Measurements from ENCODE around the gene TK2.
"Not testable (repeated sequence)": the region's sequence is repeated elsewhere in the genome, so short reads cannot be mapped to it uniquely, and the experiment has no call there.

TK2 gene

DNA sequence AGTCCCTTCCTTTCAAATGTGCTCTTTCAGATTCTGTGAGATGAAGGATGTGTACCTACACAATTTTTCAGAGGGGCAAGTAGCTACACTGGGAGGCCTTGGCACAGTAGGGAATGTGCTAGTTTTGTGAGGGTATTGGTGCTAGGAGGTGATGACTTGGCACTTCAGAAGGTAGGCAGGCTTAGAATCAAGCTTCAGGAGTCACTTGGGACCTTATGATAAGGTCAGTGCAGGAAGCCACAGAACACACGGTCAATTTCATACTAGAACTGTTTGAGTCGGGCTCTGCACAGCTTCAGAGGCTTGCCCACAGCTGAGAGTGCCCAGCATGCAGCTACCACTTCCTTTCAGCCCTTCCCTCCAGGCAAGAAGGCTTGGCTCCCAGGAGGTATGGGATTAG, 22.4 kb upstream of the TK2 start:
- no peak for DNase-seq (ENCODE audit: low read depth)
- H3K4me3 ChIP-seq (ENCODE audit: low read depth, low read length), result no peak overlapping the region
- TF ChIP-seq, protein P1, sequence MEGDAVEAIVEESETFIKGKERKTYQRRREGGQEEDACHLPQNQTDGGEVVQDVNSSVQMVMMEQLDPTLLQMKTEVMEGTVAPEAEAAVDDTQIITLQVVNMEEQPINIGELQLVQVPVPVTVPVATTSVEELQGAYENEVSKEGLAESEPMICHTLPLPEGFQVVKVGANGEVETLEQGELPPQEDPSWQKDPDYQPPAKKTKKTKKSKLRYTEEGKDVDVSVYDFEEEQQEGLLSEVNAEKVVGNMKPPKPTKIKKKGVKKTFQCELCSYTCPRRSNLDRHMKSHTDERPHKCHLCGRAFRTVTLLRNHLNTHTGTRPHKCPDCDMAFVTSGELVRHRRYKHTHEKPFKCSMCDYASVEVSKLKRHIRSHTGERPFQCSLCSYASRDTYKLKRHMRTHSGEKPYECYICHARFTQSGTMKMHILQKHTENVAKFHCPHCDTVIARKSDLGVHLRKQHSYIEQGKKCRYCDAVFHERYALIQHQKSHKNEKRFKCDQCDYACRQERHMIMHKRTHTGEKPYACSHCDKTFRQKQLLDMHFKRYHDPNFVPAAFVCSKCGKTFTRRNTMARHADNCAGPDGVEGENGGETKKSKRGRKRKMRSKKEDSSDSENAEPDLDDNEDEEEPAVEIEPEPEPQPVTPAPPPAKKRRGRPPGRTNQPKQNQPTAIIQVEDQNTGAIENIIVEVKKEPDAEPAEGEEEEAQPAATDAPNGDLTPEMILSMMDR (IDR thresholded peaks at IDR 0.05; ENCODE audit: insufficient read depth, low read depth, low read length, missing control alignments), result no peak

DNA sequence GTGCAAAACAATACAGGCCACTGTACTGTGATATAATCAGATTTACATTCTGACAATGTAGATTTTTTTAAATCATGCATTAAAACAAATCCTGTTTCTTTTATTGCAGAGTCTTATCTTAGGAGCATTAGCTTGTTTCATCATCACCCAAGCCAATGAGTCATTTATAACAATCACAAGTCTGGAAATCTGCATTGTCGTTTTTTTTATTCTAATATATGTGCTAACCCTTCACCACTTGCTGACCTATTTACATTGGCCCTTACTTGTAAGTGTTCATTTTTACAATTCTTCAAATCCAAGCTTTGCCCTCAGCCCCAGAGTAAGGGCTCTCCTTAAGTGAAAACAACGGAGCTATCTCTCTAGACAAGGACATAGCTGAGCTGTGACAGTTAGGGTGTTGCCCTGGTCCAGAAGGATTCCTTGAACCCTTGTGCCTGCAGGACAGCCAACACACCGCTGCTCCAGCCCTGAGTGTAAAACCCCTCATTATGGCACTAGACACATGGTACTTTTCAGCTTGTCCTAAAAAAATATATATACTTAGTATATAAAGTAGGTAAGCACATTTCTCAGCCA, 20.0 kb upstream of the TK2 start:
- DNase-seq (ENCODE audit: low read depth), result no peak

DNA sequence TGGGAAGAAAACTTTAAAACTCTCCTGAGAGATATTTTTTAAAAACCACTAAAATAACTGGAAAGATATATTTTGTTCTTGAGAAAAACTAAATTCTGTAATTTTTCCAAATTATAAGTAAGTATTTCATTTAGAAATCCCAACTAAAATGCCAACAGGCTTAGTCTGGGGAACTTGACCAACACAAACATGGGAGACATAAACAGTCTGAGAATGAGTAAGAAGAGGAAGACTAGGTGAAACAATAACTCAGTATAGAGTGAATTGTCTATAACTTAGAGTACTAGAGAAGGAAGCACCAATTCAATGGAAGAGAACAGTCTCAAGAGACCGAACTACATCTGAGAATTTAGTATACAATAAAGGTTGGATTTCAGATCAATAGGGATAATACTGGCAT, 19.2 kb upstream of the TK2 start:
- TF ChIP-seq, protein P1 (IDR thresholded peaks at IDR 0.05; ENCODE audit: insufficient read depth, low read depth, low read length, missing control alignments), result no peak
- no peak for DNase-seq (ENCODE audit: low read depth)
- no peak overlapping the region for H3K4me3 ChIP-seq (ENCODE audit: low read depth, low read length)

More for the DNA sequence above, 20.0 kb upstream of the TK2 start:
- TF ChIP-seq, protein P1 (IDR thresholded peaks at IDR 0.05; ENCODE audit: insufficient read depth, low read depth, low read length, missing control alignments), result no peak
- H3K4me3 ChIP-seq (ENCODE audit: low read depth, low read length), result no peak overlapping the region

DNA sequence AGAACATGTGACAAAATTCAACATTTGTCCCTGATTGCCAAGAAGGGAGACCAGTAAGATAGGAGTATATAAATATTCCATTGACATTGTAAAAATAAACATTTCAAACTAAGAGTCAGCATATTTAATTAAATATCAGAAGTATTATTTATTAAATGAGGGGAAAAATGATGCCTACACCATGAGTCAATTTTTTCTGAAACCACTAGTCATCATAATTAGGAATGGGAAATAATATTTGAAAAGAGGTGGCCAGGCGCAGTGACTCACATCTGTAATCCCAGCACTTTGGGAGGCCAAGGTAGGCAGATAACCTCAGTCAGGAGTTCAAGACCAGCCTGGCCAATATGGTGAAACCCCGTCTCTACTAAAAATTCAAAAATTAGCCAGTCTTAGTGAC, 18.4 kb upstream of the TK2 start:
- TF ChIP-seq, protein P1 (IDR thresholded peaks at IDR 0.05; ENCODE audit: insufficient read depth, low read depth, low read length, missing control alignments), result no peak
- no peak for DNase-seq (ENCODE audit: low read depth)
- H3K4me3 ChIP-seq (ENCODE audit: low read depth, low read length), result no peak overlapping the region

DNA sequence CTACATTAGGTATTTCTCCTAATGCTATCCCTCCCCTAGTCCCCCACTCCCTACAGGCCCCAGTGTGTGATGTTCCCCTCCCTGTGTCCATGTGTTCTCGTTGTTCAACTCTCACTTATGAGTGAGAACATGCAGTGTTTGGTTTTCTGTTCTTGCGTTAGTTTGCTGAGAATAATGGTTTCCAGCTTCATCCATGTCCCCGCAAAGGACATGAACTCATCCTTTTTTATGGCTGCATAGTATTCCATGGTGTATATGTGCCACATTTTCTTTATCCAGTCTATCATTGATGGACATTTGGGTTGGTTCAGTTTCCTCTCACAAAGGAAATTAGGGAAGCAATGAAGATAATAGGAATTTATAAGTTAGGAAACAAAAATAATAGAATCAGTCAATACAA, 17.3 kb upstream of the TK2 start:
- not testable (repeated sequence) for H3K4me3 ChIP-seq (ENCODE audit: low read depth, low read length); DNase-seq (ENCODE audit: low read depth)

DNA sequence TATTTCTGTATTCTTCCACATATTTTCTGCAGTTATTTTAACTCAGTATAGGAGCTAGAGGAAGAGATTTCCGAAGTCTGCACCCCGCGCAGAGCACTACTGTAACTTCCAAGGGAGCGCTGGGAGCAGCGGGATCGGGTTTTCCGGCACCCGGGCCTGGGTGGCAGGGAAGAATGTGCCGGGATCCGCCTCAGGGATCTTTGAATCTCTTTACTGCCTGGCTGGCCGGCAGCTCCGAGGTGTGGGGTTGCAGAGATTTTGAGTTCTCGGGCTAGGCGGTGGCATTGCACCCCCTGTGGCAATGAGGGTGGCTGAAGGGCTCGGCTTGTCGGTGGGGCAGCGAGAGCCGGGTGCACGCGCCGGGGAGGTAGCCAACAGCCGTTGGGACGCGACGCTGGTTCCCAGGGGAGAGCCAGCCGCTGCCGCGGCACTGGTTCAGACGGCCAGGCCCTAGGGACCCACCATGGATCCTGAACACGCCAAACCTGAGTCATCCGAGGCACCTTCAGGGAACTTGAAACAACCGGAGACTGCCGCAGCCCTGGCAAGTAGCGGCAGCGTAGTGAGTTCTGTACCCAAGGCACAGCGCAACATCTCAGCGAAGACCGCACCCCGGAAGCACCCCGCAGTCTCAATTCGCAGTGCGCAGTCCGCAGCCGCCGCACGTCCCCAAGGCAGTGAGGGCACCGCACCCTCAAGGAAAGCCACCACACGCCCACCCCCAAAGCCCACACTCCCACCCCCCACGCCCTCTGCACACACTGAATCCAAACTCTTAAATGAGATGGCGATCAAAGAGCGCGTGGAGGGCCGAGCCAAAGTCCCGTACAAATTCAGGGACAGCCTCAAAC, 16.4 kb upstream of the TK2 start, which contains the start of gene CMTM1:
Gene CMTM1 (plus strand): TSS at position 389 of the 851 bp plus-strand sequence. CDS start 75 bp downstream, at position 464.
- no peak within 1 kb of the TSS for H3K4me3 ChIP-seq (ENCODE audit: low read depth, low read length)
- TF ChIP-seq, protein P1 (IDR thresholded peaks at IDR 0.05; ENCODE audit: insufficient read depth, low read depth, low read length, missing control alignments), result no peak
- DNase-seq (ENCODE audit: low read depth), result no peak

DNA sequence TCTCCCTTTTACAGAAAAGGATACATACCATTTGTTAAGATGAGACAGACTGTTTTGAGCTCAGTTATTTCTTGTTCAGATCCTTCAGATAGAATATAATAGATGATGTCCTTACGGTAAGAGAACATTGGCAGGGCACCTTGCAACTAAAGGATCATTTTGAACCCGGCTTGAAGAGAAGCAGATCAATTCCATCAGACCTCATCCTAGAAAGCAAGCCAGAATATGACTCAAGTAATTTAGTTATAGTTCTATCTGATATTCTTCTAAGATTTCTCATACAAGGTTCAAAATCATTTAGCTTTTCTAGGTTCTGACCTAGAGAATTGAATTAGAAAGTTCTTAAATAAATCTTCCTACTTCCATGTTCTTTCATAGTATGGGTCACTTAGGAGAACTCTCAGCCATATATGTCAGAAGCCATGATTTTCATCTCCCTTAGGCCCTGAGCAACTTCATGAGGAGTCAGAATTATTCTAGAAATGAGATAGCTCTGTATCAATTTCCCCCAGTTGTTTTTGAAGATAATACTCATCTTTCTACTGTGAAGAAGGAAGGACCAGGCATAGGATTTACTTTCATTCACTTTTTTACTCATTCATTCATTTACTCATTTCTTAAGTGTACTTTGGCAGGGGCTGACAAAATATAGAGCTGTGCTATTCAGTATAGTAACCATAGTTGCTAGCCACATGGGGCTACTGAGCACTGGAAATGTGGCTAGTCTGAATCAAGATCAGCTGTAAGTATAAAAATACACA, 13.8 kb upstream of the TK2 start:
- no peak for DNase-seq (ENCODE audit: low read depth)
- H3K4me3 ChIP-seq (ENCODE audit: low read depth, low read length), result no peak overlapping the region
- TF ChIP-seq, protein P1 (IDR thresholded peaks at IDR 0.05; ENCODE audit: insufficient read depth, low read depth, low read length, missing control alignments), result no peak

All from GM12865 (cell line).